Mesodermal cell (in vitro differentiated cells): ENCODE results near the gene MT1X.
A peak's percentile ranks its signal among the peaks of the same experiment; 100 is the strongest.
"Not testable (repeated sequence)": the region's sequence is repeated elsewhere in the genome, so short reads cannot be mapped to it uniquely, and the experiment has no call there.

Source experiments
- H3K27ac ChIP-seq: 2 replicates; pipeline ENCODE4 v1.7.0; 2013; ENCODE audit warnings: mild to moderate bottlenecking, low read depth, low read length, moderate library complexity; ENCODE audit not compliant: severe bottlenecking
- H3K36me3 ChIP-seq: 2 replicates; pipeline ENCODE4 v1.7.1; 2013; ENCODE audit warnings: mild to moderate bottlenecking, low read length, moderate library complexity; ENCODE audit not compliant: control insufficient read depth, insufficient read depth
- H3K4me1 ChIP-seq: one replicate; pipeline ENCODE4 v1.7.1; 2013; ENCODE audit warnings: mild to moderate bottlenecking, low read length; ENCODE audit not compliant: insufficient read depth, control insufficient read depth, poor library complexity, severe bottlenecking
- H3K4me3 ChIP-seq: 2 replicates; pipeline ENCODE4 v1.7.0; 2013; ENCODE audit warnings: low read length, control low read depth, mild to moderate bottlenecking; ENCODE audit not compliant: insufficient read depth, poor library complexity, severe bottlenecking; ENCODE audit errors: extremely low read depth
- H3K9me3 ChIP-seq: 2 replicates; pipeline ENCODE4 v1.7.1; 2013; ENCODE audit warnings: mild to moderate bottlenecking, low read length, moderate library complexity; ENCODE audit not compliant: control insufficient read depth
- WGBS, 2 experiments: methylation state at CpG; one replicate each; pipeline ENCODE4 v1.1.5; 2013; ENCODE audit warnings: missing lambda C conversion rate in 2 of 2; ENCODE audit not compliant: insufficient coverage in 2 of 2; 5-methylcytosine and 5-hydroxymethylcytosine counted together

The MT1X gene

GRCh38 chr16:56670620-56670934, 11.7 kb upstream of the MT1X start:
- Histone ChIP-seq H3K4me3 (no peak overlapping the region), H3K4me1 (no peaks in the 10 kb centered on the region), H3K27ac (no peak overlapping the region), H3K9me3 (no peaks in the 10 kb centered on the region), H3K36me3 (no peaks in the 10 kb centered on the region)
- 69 to 76% methylated on average over 2 of the region's 2 CpGs for WGBS, 2 experiments

- H3K4me3 ChIP-seq, H3K9me3 ChIP-seq, H3K36me3 ChIP-seq, H3K27ac ChIP-seq, H3K4me1 ChIP-seq: not testable (repeated sequence)
- 60 to 63% methylated on average over 1 of the region's 2 CpGs for WGBS, 2 experiments
Measured at GRCh38 chr16:56671691-56672090, 10.6 kb upstream of the MT1X start.

GRCh38 chr16:56672171-56672570, 10.1 kb upstream of the MT1X start:
- H3K4me1 ChIP-seq, H3K36me3 ChIP-seq: not testable (repeated sequence)
- WGBS, 2 experiments = 60% methylated on average over 1 of the region's 3 CpGs; no CpG with 5 or more reads in 1 of the 2 experiments

GRCh38 chr16:56672761-56673536, 9.3 kb upstream of the MT1X start:
- no peak overlapping the region for H3K4me3 ChIP-seq
- WGBS, 2 experiments = 84 to 97% methylated on average over 4 to 9 of the region's 11 CpGs

More at GRCh38 chr16:56672171-56672570, 10.1 kb upstream of the MT1X start:
- not testable (repeated sequence) for H3K9me3 ChIP-seq, H3K4me3 ChIP-seq, H3K27ac ChIP-seq

GRCh38 chr16:56673921-56674320, 8.3 kb upstream of the MT1X start:
- Histone ChIP-seq H3K36me3 (no peaks in the 10 kb centered on the region), H3K4me3 (no peak overlapping the region), H3K9me3 (no peaks in the 10 kb centered on the region), H3K27ac (no peak overlapping the region), H3K4me1 (no peaks in the 10 kb centered on the region)
- 37 to 41% methylated on average over 12 of the region's 12 CpGs for WGBS, 2 experiments

More at GRCh38 chr16:56672761-56673536, 9.3 kb upstream of the MT1X start:
- H3K9me3 ChIP-seq = no peaks in the 10 kb centered on the region
- no peaks in the 10 kb centered on the region for H3K36me3 ChIP-seq
- no peaks in the 10 kb centered on the region for H3K4me1 ChIP-seq
- no peak overlapping the region for H3K27ac ChIP-seq

- not testable (repeated sequence) for H3K27ac ChIP-seq, H3K4me1 ChIP-seq, H3K9me3 ChIP-seq, H3K4me3 ChIP-seq, H3K36me3 ChIP-seq
- WGBS, 2 experiments = 77 to 81% methylated on average over 4 to 6 of the region's 6 CpGs
Measured at GRCh38 chr16:56674570-56674969, 7.7 kb upstream of the MT1X start.

GRCh38 chr16:56675685-56676210, 6.5 kb upstream of the MT1X start:
- H3K27ac ChIP-seq = no peak overlapping the region
- H3K9me3 ChIP-seq = no peaks in the 10 kb centered on the region
- WGBS, 2 experiments = 17 to 19% methylated on average over 15 to 27 of the region's 32 CpGs
- peak overlapping the region; percentile 3 for H3K4me3 ChIP-seq
- no peaks in the 10 kb centered on the region for H3K4me1 ChIP-seq
- no peaks in the 10 kb centered on the region for H3K36me3 ChIP-seq

- Histone ChIP-seq H3K36me3 (no peaks in the 10 kb centered on the region), H3K9me3 (no peaks in the 10 kb centered on the region), H3K4me3 (no peak overlapping the region), H3K27ac (no peak overlapping the region), H3K4me1 (no peaks in the 10 kb centered on the region)
- 90 to 100% methylated on average over 1 to 2 of the region's 3 CpGs for WGBS, 2 experiments
Measured at GRCh38 chr16:56677474-56677873, 4.8 kb upstream of the MT1X start.

- H3K4me1 ChIP-seq = peaks cover 4% of the 10 kb centered on the region
- no peaks in the 10 kb centered on the region for H3K36me3 ChIP-seq
- H3K9me3 ChIP-seq = no peaks in the 10 kb centered on the region
- H3K27ac ChIP-seq = no peak overlapping the region
- no peak overlapping the region for H3K4me3 ChIP-seq
- WGBS, 2 experiments = 91 to 100% methylated on average over 1 of the region's 3 CpGs
Measured at GRCh38 chr16:56679078-56679730, 3.1 kb upstream of the MT1X start.

- Histone ChIP-seq H3K4me3 (no peak overlapping the region), H3K9me3 (no peaks in the 10 kb centered on the region), H3K27ac (no peak overlapping the region), H3K4me1 (peaks cover 4% of the 10 kb centered on the region), H3K36me3 (no peaks in the 10 kb centered on the region)
- WGBS, 2 experiments = 73 to 89% methylated on average over 5 of the region's 6 CpGs
Measured at GRCh38 chr16:56679818-56680217, 2.5 kb upstream of the MT1X start.
